H1 (cell line): ENCODE data around the gene MYF5. TPM values are rescaled to one million over a fixed set of nuclear protein-coding genes. Genes with fewer than 3 reads are reported as not detected.

Experiments
- CTCF ChIA-PET: fragments of 300-600 bp; sonication (Branson Sonifier 250); formaldehyde crosslinking; loops from one replicate; lab custom pipeline; 2021; ENCODE audit not compliant: partially characterized antibody; lab: Charles Lee
- POLR2A ChIA-PET: fragments of 300-600 bp; sonication (Branson Sonifier 250); formaldehyde crosslinking; loops from one replicate; lab custom pipeline; 2021; ENCODE audit warnings: inconsistent platforms; ENCODE audit not compliant: partially characterized antibody; lab: Charles Lee
- DNase-seq, 2 experiments: peaks; one replicate each; pipeline versions ENCODE4 v3.0.0 to v3.0.0-alpha.2; 2010 to 2022; ENCODE audit warnings: low spot score in 2 of 2, low read depth in 1 of 2, mixed read lengths in 1 of 2
- FAIRE-seq: peaks from 2 replicates; lab custom pipeline; 2011; peaks lifted over from hg19 to GRCh38; lab: Jason Lieb, UNC
- H2AFZ ChIP-seq: 2 replicates; pipeline ENCODE4 v1.8.1; 2012; ENCODE audit warnings: low read length, inconsistent platforms
- H2AK5ac ChIP-seq: 2 replicates; pipeline ENCODE4 v1.6.1; 2013; ENCODE audit warnings: low read depth, low read length
- H2BK120ac ChIP-seq: replicated peaks from 2 replicates; pipeline ENCODE3; 2013; ENCODE audit warnings: low read depth, low read length, inconsistent platforms
- H2BK12ac ChIP-seq: 2 replicates; pipeline ENCODE4 v1.6.1; 2013; ENCODE audit warnings: low read depth, low read length
- H2BK15ac ChIP-seq: 2 replicates; pipeline ENCODE4 v1.6.1; 2013; ENCODE audit warnings: low read length
- H2BK20ac ChIP-seq: 2 replicates; pipeline ENCODE4 v1.6.1; 2013; ENCODE audit warnings: low read length
- H2BK5ac ChIP-seq: 2 replicates; pipeline ENCODE4 v1.6.1; 2013; ENCODE audit warnings: low read depth, low read length
- H3K14ac ChIP-seq: 2 replicates; pipeline ENCODE4 v1.6.1; 2013; ENCODE audit warnings: inconsistent platforms; ENCODE audit not compliant: insufficient read length
- H3K18ac ChIP-seq: 2 replicates; pipeline ENCODE4 v1.6.1; 2013; ENCODE audit warnings: low read length; ENCODE audit errors: extremely low read depth
- H3K23ac ChIP-seq: 2 replicates; pipeline ENCODE4 v1.6.1; 2013; ENCODE audit warnings: inconsistent platforms; ENCODE audit not compliant: insufficient read length
- H3K23me2 ChIP-seq: 2 replicates; pipeline ENCODE4 v1.6.1; 2013; ENCODE audit warnings: low read depth, low read length
- H3K27ac ChIP-seq: 2 replicates; pipeline ENCODE4 v1.6.1; 2011; ENCODE audit warnings: low read depth, low read length, inconsistent platforms
- H3K27me3 ChIP-seq, 4 experiments: replicated peaks in 1 of 4; 1 replicate in 1 of 4; 2 replicates in 3 of 4; pipeline versions ENCODE4 v1.6.1 to v1.8.1; 2011 to 2013; ENCODE audit warnings: low read length in 3 of 4, mild to moderate bottlenecking in 3 of 4, inconsistent platforms in 2 of 4, mixed read lengths in 2 of 4, moderate library complexity in 1 of 4; ENCODE audit not compliant: control insufficient read depth in 3 of 4, insufficient read depth in 3 of 4; ENCODE audit errors: extremely low read depth in 1 of 4
- H3K36me3 ChIP-seq, 4 experiments: 2 replicates each; pipeline versions ENCODE4 v1.6.1 to v1.8.1; 2011 to 2013; ENCODE audit warnings: mild to moderate bottlenecking in 4 of 4, low read length in 3 of 4, moderate library complexity in 2 of 4, control low read depth in 1 of 4, inconsistent platforms in 1 of 4; ENCODE audit not compliant: insufficient read depth in 4 of 4, control insufficient read depth in 2 of 4
- H3K4ac ChIP-seq: replicated peaks from 2 replicates; pipeline ENCODE3; 2013; ENCODE audit warnings: low read length, low read depth, mixed read lengths, inconsistent platforms; ENCODE audit not compliant: insufficient read length
- H3K4me1 ChIP-seq, 4 experiments: replicated peaks in 1 of 4; 1 replicate in 1 of 4; 2 replicates in 3 of 4; pipeline versions ENCODE4 v1.6.1 to v1.8.1; 2011 to 2013; ENCODE audit warnings: low read length in 3 of 4, inconsistent platforms in 2 of 4, mixed read lengths in 1 of 4; ENCODE audit not compliant: insufficient read depth in 4 of 4, control insufficient read depth in 3 of 4
- H3K4me2 ChIP-seq, 2 experiments: 2 replicates each; pipeline versions ENCODE4 v1.6.1 to v1.8.1; 2011 to 2013; ENCODE audit warnings: low read depth in 2 of 2, low read length in 2 of 2, control low read depth in 1 of 2, inconsistent platforms in 1 of 2, mild to moderate bottlenecking in 1 of 2; ENCODE audit not compliant: insufficient read depth in 1 of 2
- H3K4me3 ChIP-seq, 4 experiments: fragments of 200-600, 300-600 bp in 1 of 4; sonication (generic), shearing (Covaris generic), sonication (Bioruptor Twin) in 1 of 4; 2 replicates each; pipeline versions ENCODE4 v1.5.1 to v1.8.1; 2011 to 2016; ENCODE audit warnings: low read length in 4 of 4, low read depth in 3 of 4, control low read depth in 2 of 4, inconsistent platforms in 2 of 4, mild to moderate bottlenecking in 2 of 4, mixed read lengths in 1 of 4, moderate library complexity in 1 of 4; ENCODE audit not compliant: insufficient read depth in 2 of 4; ENCODE audit errors: extremely low read depth in 1 of 4
- H3K56ac ChIP-seq: replicated peaks from 2 replicates; pipeline ENCODE3; 2013; ENCODE audit warnings: low read depth, mild to moderate bottlenecking, mixed read lengths, low read length, inconsistent platforms; ENCODE audit not compliant: insufficient read length
- H3K79me1 ChIP-seq: 2 replicates; pipeline ENCODE4 v1.6.1; 2013; ENCODE audit warnings: low read depth, low read length, control low read depth
- H3K79me2 ChIP-seq, 2 experiments: 2 replicates each; pipeline versions ENCODE4 v1.6.1 to v1.8.1; 2012 to 2013; ENCODE audit warnings: low read length in 2 of 2, mild to moderate bottlenecking in 2 of 2, inconsistent platforms in 1 of 2; ENCODE audit not compliant: insufficient read depth in 2 of 2, control insufficient read depth in 1 of 2
- H3K9ac ChIP-seq, 4 experiments: replicated peaks in 1 of 4; 1 replicate in 1 of 4; 2 replicates in 3 of 4; pipeline versions ENCODE4 v1.6.1 to v1.8.1; 2011 to 2013; ENCODE audit warnings: low read depth in 3 of 4, low read length in 3 of 4, control low read depth in 2 of 4, mild to moderate bottlenecking in 2 of 4, moderate library complexity in 2 of 4, inconsistent platforms in 1 of 4; ENCODE audit errors: extremely low read depth in 1 of 4
- H3K9me3 ChIP-seq, 2 experiments: 2 replicates each; pipeline versions ENCODE4 v1.6.1 to v1.8.1; 2012 to 2013; ENCODE audit warnings: mild to moderate bottlenecking in 2 of 2, moderate library complexity in 2 of 2, control low read depth in 1 of 2, inconsistent platforms in 1 of 2, low read depth in 1 of 2, low read length in 1 of 2, mixed read lengths in 1 of 2; ENCODE audit not compliant: insufficient read depth in 2 of 2
- H4K20me1 ChIP-seq, 2 experiments: replicated peaks in 1 of 2; 2 replicates each; pipeline versions ENCODE3 to v1.8.1; 2011 to 2013; ENCODE audit warnings: inconsistent platforms in 2 of 2, low read length in 2 of 2, mild to moderate bottlenecking in 1 of 2; ENCODE audit not compliant: insufficient read depth in 2 of 2, control insufficient read depth in 1 of 2
- H4K5ac ChIP-seq: 2 replicates; pipeline ENCODE4 v1.6.1; 2013; ENCODE audit warnings: low read length, low read depth, mixed read lengths, inconsistent platforms; ENCODE audit not compliant: insufficient read length
- H4K8ac ChIP-seq: 2 replicates; pipeline ENCODE4 v1.8.0; 2013; ENCODE audit warnings: mild to moderate bottlenecking, moderate library complexity, low read length, inconsistent platforms; ENCODE audit not compliant: insufficient read depth; ENCODE audit errors: extremely low read depth
- H4K91ac ChIP-seq: replicated peaks from 2 replicates; pipeline ENCODE3; 2013; ENCODE audit warnings: low read length, mixed read lengths, inconsistent platforms; ENCODE audit not compliant: insufficient read length
- SRF ChIP-seq: IDR thresholded peaks from 2 replicates; pipeline ENCODE4 v1.6.1; 2011; ENCODE audit warnings: mild to moderate bottlenecking, low read depth, low read length, moderate library complexity
- WGBS, 2 experiments: shearing (Covaris generic) in 1 of 2; methylation state at CpG; one replicate each; pipeline versions ENCODE4 v1.1.6 to v1.1.7; 2013 to 2015; ENCODE audit warnings: low lambda C conversion rate in 2 of 2, mixed read lengths in 2 of 2, inconsistent platforms in 1 of 2, low coverage in 1 of 2, missing lambda C conversion rate in 1 of 2; ENCODE audit not compliant: insufficient replicate concordance in 2 of 2, insufficient coverage in 1 of 2, insufficient read length in 1 of 2; ENCODE audit errors: extremely low coverage in 1 of 2, missing lambda C conversion rate in 1 of 2; 5-methylcytosine and 5-hydroxymethylcytosine counted together
- polyA plus RNA-seq, 7 experiments: library from polyadenylated mRNA; depleted of rRNA in 3 of 7; stranded (reverse) in 5 of 7; unstranded in 2 of 7; fragments of >200 nt in 5 of 7; fragments of 200-250 nt in 2 of 7; gene quantifications; 1 replicate in 5 of 7; 2 replicates in 1 of 7; 4 replicates in 1 of 7; pipeline versions ENCODE4 v1.2.1 to v1.2.3, GENCODE V29; 2011 to 2013; ENCODE audit warnings: missing spikeins in 2 of 7, mixed read lengths in 2 of 7
- total RNA-seq: library from RNA; stranded (reverse); fragmentation: NEBNext Ultra II Directional; extraction: Animal tissue kit (Norgen Biotek cat#: 25700); gene quantifications from 2 replicates; pipeline ENCODE4 v1.2.1, GENCODE V29; 2021

The MYF5 gene
- total and polyA plus RNA-seq, 2 of the 8 experiments (the other 6 are each of a cell fraction or from before 2014, with no cell fraction given) = 0.09 TPM; not detected in 1

DNA sequence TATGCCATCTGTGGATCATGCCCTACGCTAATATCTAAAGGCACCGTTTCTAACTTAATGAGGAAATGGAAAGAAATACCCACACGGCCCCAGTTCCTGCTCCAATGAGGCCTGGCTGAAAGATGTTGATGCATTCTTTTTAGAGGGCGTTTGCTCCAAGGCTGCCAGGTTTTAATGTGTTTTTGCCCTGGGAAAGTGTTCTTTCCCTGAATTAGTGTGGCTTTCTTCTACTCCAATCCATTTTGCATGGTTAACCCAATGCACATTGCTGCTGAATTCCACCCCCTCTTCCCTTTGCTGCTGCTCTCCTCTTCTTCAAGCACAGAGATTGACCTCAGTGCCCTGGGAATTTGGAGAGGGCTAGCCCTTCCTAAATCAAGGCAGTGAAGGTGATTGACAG is 1.1 kb downstream of the MYF5 start:
- H3K9ac ChIP-seq = no peak overlapping the region
- no peaks in the 10 kb centered on the region for H3K79me1 ChIP-seq
- no peak overlapping the region for H3K14ac ChIP-seq
- H2BK120ac ChIP-seq = no peak overlapping the region
- no peaks in the 10 kb centered on the region for H4K20me1 ChIP-seq
- DNase-seq = no peak
- no peak overlapping the region for H2AK5ac ChIP-seq
- no peak overlapping the region for H4K8ac ChIP-seq
- no peaks in the 10 kb centered on the region for H3K79me2 ChIP-seq
- H2BK15ac ChIP-seq = no peak overlapping the region
- peaks cover 4% of the 10 kb centered on the region; the same call in 1 of the 2 replicates for H3K23me2 ChIP-seq
- no peaks in the 10 kb centered on the region; a peak in 1 of 4 replicates for H3K9me3 ChIP-seq
- no peak overlapping the region for H3K4me3 ChIP-seq
- H3K23ac ChIP-seq = no peak overlapping the region
- ChIA-PET CTCF (no interaction called here), POLR2A (interaction anchor here (0.9 kb wide), 1 partner anchor 21 kb away, joined by 3 read pairs; no protein-coding TSS in a partner anchor)
- H4K91ac ChIP-seq = no peak overlapping the region
- H3K56ac ChIP-seq = no peak overlapping the region
- no peak overlapping the region for H2BK12ac ChIP-seq
- H3K27me3 ChIP-seq = peaks cover 2 to 11% (median 10%) of the 10 kb centered on the region in 4 experiments
- H3K4me2 ChIP-seq = no peak overlapping the region
- H2BK5ac ChIP-seq = no peak overlapping the region
- H3K36me3 ChIP-seq = no peaks in the 10 kb centered on the region
- H3K4me1 ChIP-seq = peaks cover 7 to 17% (median 15%) of the 10 kb centered on the region in 4 experiments
- H3K4ac ChIP-seq = no peak overlapping the region
- H3K27ac ChIP-seq = no peak overlapping the region
- no peak overlapping the region for H4K5ac ChIP-seq
- H2AFZ ChIP-seq = no peak overlapping the region
- no peak for FAIRE-seq
- H3K18ac ChIP-seq = no peak overlapping the region
- 87% methylated on average over 4 of the region's 4 CpGs; no CpG with 5 or more reads in 1 of the 2 experiments for WGBS, 2 experiments
- no peak overlapping the region for H2BK20ac ChIP-seq
- no peak for TF ChIP-seq SRF
